Left lobe of liver (tissue), 2 donors: ENCODE results near the gene EPHA2. TPM values are rescaled to one million over a fixed set of nuclear protein-coding genes. Genes with fewer than 3 reads are reported as not detected.

Experiments
- ATAC-seq: fragments of 200-7000 bp; cut with Tn5 transposase; one replicate; pipeline ENCODE4 v1.9.1; 2020; ENCODE audit warnings: mild to moderate bottlenecking, moderate library complexity
- DNase-seq: peaks from one replicate; pipeline ENCODE4 v3.0.0-alpha.2; 2020; ENCODE audit warnings: low spot score
- total RNA-seq: library from RNA; stranded (reverse); gene quantifications from one replicate; pipeline ENCODE4 v1.2.1, GENCODE V29; 2021
- donor health status: DM: no; HTN: no; CAD: no; lungs with moderate emphysema.
- donor health status: DM: no; HTN: yes; CAD: no.

EPHA2 gene
- total RNA-seq, 1 donor from 2014 or later: 6.5 TPM

GRCh38 chr1:16124377-16125087, 31.3 kb downstream of the EPHA2 start:
- no peak for DNase-seq

GRCh38 chr1:16122916-16123315, 33.0 kb downstream of the EPHA2 start:
- DNase-seq (no peak), ATAC-seq (no peak)

More at GRCh38 chr1:16124377-16125087, 31.3 kb downstream of the EPHA2 start:
- no peak for ATAC-seq

GRCh38 chr1:16122350-16122881, 33.5 kb downstream of the EPHA2 start:
- ATAC-seq (peak; percentile 53), DNase-seq (no peak)

- ATAC-seq (peak; percentile 62), DNase-seq (no peak)
These were observed 34.9 kb downstream of the EPHA2 start for GRCh38 chr1:16120940-16121410.

GRCh38 chr1:16120407-16120806, 35.5 kb downstream of the EPHA2 start:
- no peak for DNase-seq

GRCh38 chr1:16119926-16120325, 35.9 kb downstream of the EPHA2 start:
- no peak for DNase-seq
- ATAC-seq: no peak

More at GRCh38 chr1:16120407-16120806, 35.5 kb downstream of the EPHA2 start:
- no peak for ATAC-seq

- ATAC-seq (no peak), DNase-seq (no peak)
These were observed 36.4 kb downstream of the EPHA2 start for GRCh38 chr1:16119504-16119903.

- no peak for ATAC-seq
- no peak for DNase-seq
These were observed 37.2 kb downstream of the EPHA2 start for GRCh38 chr1:16118706-16119105.

- DNase-seq: no peak
- no peak for ATAC-seq
These were observed 37.9 kb downstream of the EPHA2 start for GRCh38 chr1:16117936-16118335.

- ATAC-seq (no peak), DNase-seq (no peak)
These were observed 38.5 kb downstream of the EPHA2 start for GRCh38 chr1:16117369-16117768.

- DNase-seq (no peak), ATAC-seq (no peak)
These were observed 39.2 kb downstream of the EPHA2 start for GRCh38 chr1:16116625-16117024.

GRCh38 chr1:16116002-16116401, 39.9 kb downstream of the EPHA2 start:
- DNase-seq (no peak), ATAC-seq (peak; percentile 43)

- ATAC-seq: no peak
- DNase-seq: no peak
These were observed 40.3 kb downstream of the EPHA2 start for GRCh38 chr1:16115468-16115983.

- DNase-seq (no peak), ATAC-seq (no peak)
These were observed 41.1 kb downstream of the EPHA2 start for GRCh38 chr1:16114527-16115467.

GRCh38 chr1:16112596-16113555, 43.0 kb downstream of the EPHA2 start:
- ATAC-seq: peak; percentile 38
- no peak for DNase-seq

- peak; percentile 18 for ATAC-seq
- DNase-seq: no peak
These were observed 43.9 kb downstream of the EPHA2 start for GRCh38 chr1:16111771-16112595.

GRCh38 chr1:16110884-16111283, 45.0 kb downstream of the EPHA2 start:
- ATAC-seq (no peak), DNase-seq (no peak)

- DNase-seq (no peak), ATAC-seq (no peak)
These were observed 45.4 kb downstream of the EPHA2 start for GRCh38 chr1:16110456-16110855.

GRCh38 chr1:16109571-16109970, 46.3 kb downstream of the EPHA2 start:
- DNase-seq (no peak), ATAC-seq (no peak)
